K562 (cell line): ENCODE measurements around the gene HMBS. TPM values are rescaled to one million over a fixed set of nuclear protein-coding genes. Genes with fewer than 3 reads are reported as not detected.
A peak's percentile ranks its signal among the peaks of the same experiment; 100 is the strongest.

Source experiments
- CREM ChIP-seq: IDR thresholded peaks from 2 replicates; pipeline ENCODE4 v1.6.1; 2014; ENCODE audit warnings: antibody characterized with exemption, low read depth
- ELF1 ChIP-seq: fragments of 200-800 bp; sonication (Bioruptor generic); IDR thresholded peaks from 2 replicates; pipeline ENCODE4 v1.6.1; 2016; ENCODE audit warnings: missing genetic modification characterization, missing compliant biosample characterization
- ETV1 ChIP-seq: fragments of 450-650 bp; conservative IDR thresholded peaks from 2 replicates; pipeline ENCODE4 v1.6.1; 2016; ENCODE audit warnings: missing genetic modification characterization, control low read depth, low read depth, missing compliant biosample characterization
- FOXM1 ChIP-seq, 2 experiments: fragments of 450-650 bp in 1 of 2; sonication (generic) in 1 of 2; formaldehyde crosslinking in 1 of 2; IDR thresholded peaks; 2 replicates each; pipeline versions ENCODE4 v1.6.1 to v1.9.0; 2017 to 2022; ENCODE audit warnings: low read depth in 2 of 2, mild to moderate bottlenecking in 2 of 2, missing genetic modification reagents in 1 of 2, moderate library complexity in 1 of 2
- HDAC3 ChIP-seq: fragments of 450-650 bp; IDR thresholded peaks from 2 replicates; pipeline ENCODE4 v1.6.1; 2018; ENCODE audit warnings: borderline replicate concordance, mild to moderate bottlenecking, moderate library complexity; ENCODE audit not compliant: partially characterized antibody
- RAD21 ChIP-seq, 2 experiments: fragments of 250-450 bp in 1 of 2; fragments of 450-650 bp in 1 of 2; sonication (Bioruptor Pico) in 1 of 2; formaldehyde crosslinking in 1 of 2; IDR thresholded peaks in 1 of 2; conservative IDR thresholded peaks in 1 of 2; 2 replicates each; pipeline versions ENCODE4 v1.4.0 to v1.8.0; 2020 to 2022; ENCODE audit warnings: mild to moderate bottlenecking in 2 of 2, moderate library complexity in 1 of 2
- SUPT5H ChIP-seq: fragments of 450-650 bp; IDR thresholded peaks from 2 replicates; pipeline ENCODE4 v1.6.1; 2016
- THRAP3 ChIP-seq: fragments of 450-650 bp; IDR thresholded peaks from 2 replicates; pipeline ENCODE4 v1.6.1; 2016; ENCODE audit warnings: mild to moderate bottlenecking, inconsistent platforms, borderline replicate concordance
- U2AF2 ChIP-seq: fragments of 200-400 bp; formaldehyde crosslinking; optimal IDR thresholded peaks from 2 replicates; pipeline ENCODE3; 2017; ENCODE audit warnings: low read depth, mild to moderate bottlenecking, low read length
- ZNF197 ChIP-seq: fragments of 200-800 bp; sonication (Bioruptor generic); IDR thresholded peaks from 2 replicates; pipeline ENCODE4 v1.6.1; 2016; ENCODE audit warnings: low read depth, missing genetic modification characterization, missing compliant biosample characterization
- ZNF395 ChIP-seq: fragments of 200-800 bp; sonication (Bioruptor generic); IDR thresholded peaks from 2 replicates; pipeline ENCODE4 v1.6.1; 2017; ENCODE audit warnings: missing genetic modification characterization, missing compliant biosample characterization
- ZNF644 ChIP-seq: fragments of 200-800 bp; sonication (Bioruptor generic); IDR thresholded peaks from 2 replicates; pipeline ENCODE4 v1.6.1; 2016; ENCODE audit warnings: low read depth, missing genetic modification characterization, missing compliant biosample characterization
- ZNF77 ChIP-seq: fragments of 250-450 bp; sonication (Bioruptor Pico); IDR thresholded peaks from 2 replicates; pipeline ENCODE4 v1.5.0; 2020
- ZNF79 ChIP-seq: fragments of 250-450 bp; sonication (Bioruptor Pico); IDR thresholded peaks from 2 replicates; pipeline ENCODE4 v1.4.0; 2020; ENCODE audit warnings: low read depth, mild to moderate bottlenecking, moderate library complexity
- polyA plus RNA-seq, 8 experiments: library from polyadenylated mRNA; depleted of rRNA in 4 of 8; stranded (reverse) in 5 of 8; unstranded in 3 of 8; fragments of >200 nt; fragmentation: Nextera tagmentation in 2 of 8; fragmentation: Illumina TruSeq in 1 of 8; extraction: Ambion mirVana in 2 of 8; extraction: Trizol in 1 of 8; gene quantifications; 2 replicates each; pipeline versions ENCODE4 v1.2.1 to v1.2.3, GENCODE V29; 2011 to 2014; ENCODE audit warnings: inconsistent platforms in 1 of 8, missing spikeins in 1 of 8
- total RNA-seq, 7 experiments: library from RNA; depleted of rRNA in 6 of 7; stranded (reverse); fragments of >200 nt in 6 of 7; fragmentation: Illumina TruSeq in 2 of 7; extraction: Trizol in 2 of 7; gene quantifications; 2 replicates each; pipeline versions ENCODE4 v1.2.1 to v1.2.3, GENCODE V29; 2011 to 2021; ENCODE audit warnings: low replicate concordance in 1 of 7
- TF ChIP-seq, protein P1 (sequence below), 2 experiments: fragments of 450-650 bp; conservative IDR thresholded peaks; 2 replicates each; pipeline ENCODE4 v1.6.1; 2017; ENCODE audit warnings: mild to moderate bottlenecking in 2 of 2, moderate library complexity in 2 of 2
- TF ChIP-seq, protein P2 (sequence below): fragments of 250-450 bp; sonication (Bioruptor Pico); IDR thresholded peaks from 2 replicates; pipeline ENCODE4 v1.5.0; 2020; ENCODE audit warnings: mild to moderate bottlenecking

The HMBS gene
- total and polyA plus RNA-seq, 9 of the 15 experiments (the other 6 are each of a cell fraction or from before 2014, with no cell fraction given) = 56.9 to 385 (median 286) TPM

DNA sequence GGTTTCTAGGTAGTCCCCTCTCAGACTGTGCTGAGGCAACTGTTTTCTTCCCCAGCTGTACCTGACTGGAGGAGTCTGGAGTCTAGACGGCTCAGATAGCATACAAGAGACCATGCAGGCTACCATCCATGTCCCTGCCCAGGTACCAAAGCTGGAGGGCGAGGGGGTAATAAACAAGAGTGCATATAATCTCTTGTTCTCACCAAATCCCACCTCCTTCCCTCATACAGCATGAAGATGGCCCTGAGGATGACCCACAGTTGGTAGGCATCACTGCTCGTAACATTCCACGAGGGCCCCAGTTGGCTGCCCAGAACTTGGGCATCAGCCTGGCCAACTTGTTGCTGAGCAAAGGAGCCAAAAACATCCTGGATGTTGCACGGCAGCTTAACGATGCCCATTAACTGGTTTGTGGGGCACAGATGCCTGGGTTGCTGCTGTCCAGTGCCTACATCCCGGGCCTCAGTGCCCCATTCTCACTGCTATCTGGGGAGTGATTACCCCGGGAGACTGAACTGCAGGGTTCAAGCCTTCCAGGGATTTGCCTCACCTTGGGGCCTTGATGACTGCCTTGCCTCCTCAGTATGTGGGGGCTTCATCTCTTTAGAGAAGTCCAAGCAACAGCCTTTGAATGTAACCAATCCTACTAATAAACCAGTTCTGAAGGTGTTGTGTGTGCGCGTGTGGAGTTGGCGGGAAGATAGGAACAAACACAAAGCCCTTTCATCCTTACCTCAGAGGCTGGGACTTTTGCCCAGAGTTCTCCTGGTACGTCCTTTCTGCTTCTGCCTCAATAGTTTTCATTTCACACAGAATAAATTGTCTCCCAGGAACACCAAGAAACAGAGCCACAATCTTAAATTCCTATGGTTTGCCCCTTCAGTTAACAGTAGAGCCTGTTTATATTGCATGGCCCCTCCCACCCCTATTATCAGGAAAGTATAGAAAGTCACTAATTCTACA lies 8.5 kb downstream of the HMBS start (continued):
- TF ChIP-seq, protein P1, sequence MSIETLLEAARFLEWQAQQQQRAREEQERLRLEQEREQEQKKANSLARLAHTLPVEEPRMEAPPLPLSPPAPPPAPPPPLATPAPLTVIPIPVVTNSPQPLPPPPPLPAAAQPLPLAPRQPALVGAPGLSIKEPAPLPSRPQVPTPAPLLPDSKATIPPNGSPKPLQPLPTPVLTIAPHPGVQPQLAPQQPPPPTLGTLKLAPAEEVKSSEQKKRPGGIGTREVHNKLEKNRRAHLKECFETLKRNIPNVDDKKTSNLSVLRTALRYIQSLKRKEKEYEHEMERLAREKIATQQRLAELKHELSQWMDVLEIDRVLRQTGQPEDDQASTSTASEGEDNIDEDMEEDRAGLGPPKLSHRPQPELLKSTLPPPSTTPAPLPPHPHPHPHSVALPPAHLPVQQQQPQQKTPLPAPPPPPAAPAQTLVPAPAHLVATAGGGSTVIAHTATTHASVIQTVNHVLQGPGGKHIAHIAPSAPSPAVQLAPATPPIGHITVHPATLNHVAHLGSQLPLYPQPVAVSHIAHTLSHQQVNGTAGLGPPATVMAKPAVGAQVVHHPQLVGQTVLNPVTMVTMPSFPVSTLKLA (conservative IDR thresholded peaks at IDR 0.05) = peak in 1 of 2 experiments; percentile 15; a peak in 1 of 4 replicates
- no peak for TF ChIP-seq ELF1 (tag)
- TF ChIP-seq SUPT5H = 0 out of 2 replicates have a peak, but pooled peaks have one; percentile 48
- no peak for TF ChIP-seq ZNF644 (tag)
- no peak for TF ChIP-seq U2AF2
- TF ChIP-seq ZNF395 (CRISPR knock-in tag) = no peak
- peak; percentile 57; the same call in 1 of the 2 replicates for TF ChIP-seq THRAP3
- no peak for TF ChIP-seq ZNF79 (CRISPR knock-in tag)
- peak; percentile 40 for TF ChIP-seq HDAC3
- TF ChIP-seq RAD21 (CRISPR knock-in tag; conservative IDR thresholded peaks at IDR 0.05 in 1 of 2, IDR thresholded peaks at IDR 0.05 in 1 of 2) = no peak
- no peak for TF ChIP-seq FOXM1 (IDR thresholded peaks at IDR 0.05; ENCODE audit: low read depth)
- TF ChIP-seq FOXM1 (CRISPR knock-in tag; IDR thresholded peaks at IDR 0.05; ENCODE audit: low read depth) = no peak
- TF ChIP-seq ZNF77 (CRISPR knock-in tag) = 0 out of 2 replicates have a peak, but pooled peaks have one; percentile 74
- no peak for TF ChIP-seq ETV1 (tag)
- TF ChIP-seq, protein P2, sequence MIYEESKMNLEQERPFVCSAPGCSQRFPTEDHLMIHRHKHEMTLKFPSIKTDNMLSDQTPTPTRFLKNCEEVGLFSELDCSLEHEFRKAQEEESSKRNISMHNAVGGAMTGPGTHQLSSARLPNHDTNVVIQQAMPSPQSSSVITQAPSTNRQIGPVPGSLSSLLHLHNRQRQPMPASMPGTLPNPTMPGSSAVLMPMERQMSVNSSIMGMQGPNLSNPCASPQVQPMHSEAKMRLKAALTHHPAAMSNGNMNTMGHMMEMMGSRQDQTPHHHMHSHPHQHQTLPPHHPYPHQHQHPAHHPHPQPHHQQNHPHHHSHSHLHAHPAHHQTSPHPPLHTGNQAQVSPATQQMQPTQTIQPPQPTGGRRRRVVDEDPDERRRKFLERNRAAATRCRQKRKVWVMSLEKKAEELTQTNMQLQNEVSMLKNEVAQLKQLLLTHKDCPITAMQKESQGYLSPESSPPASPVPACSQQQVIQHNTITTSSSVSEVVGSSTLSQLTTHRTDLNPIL = no peak
- TF ChIP-seq CREM = 0 out of 2 replicates have a peak, but pooled peaks have one; percentile 3
- TF ChIP-seq ZNF197 (CRISPR knock-in tag) = no peak
- TF ChIP-seq, all 486 proteins: peak for 31
